HG03280 (cell line): ENCODE measurements around the gene EHMT1.
"Not testable (repeated sequence)": the region's sequence is repeated elsewhere in the genome, so short reads cannot be mapped to it uniquely, and the experiment has no call there.

ENCODE experiments used
- ATAC-seq: cut with Tn5 transposase; IDR thresholded peaks from one replicate; pipeline ENCODE4 v1.9.1; 2021; ENCODE audit warnings: mild to moderate bottlenecking, moderate library complexity; ENCODE audit not compliant: unreplicated experiment

The EHMT1 gene

DNA sequence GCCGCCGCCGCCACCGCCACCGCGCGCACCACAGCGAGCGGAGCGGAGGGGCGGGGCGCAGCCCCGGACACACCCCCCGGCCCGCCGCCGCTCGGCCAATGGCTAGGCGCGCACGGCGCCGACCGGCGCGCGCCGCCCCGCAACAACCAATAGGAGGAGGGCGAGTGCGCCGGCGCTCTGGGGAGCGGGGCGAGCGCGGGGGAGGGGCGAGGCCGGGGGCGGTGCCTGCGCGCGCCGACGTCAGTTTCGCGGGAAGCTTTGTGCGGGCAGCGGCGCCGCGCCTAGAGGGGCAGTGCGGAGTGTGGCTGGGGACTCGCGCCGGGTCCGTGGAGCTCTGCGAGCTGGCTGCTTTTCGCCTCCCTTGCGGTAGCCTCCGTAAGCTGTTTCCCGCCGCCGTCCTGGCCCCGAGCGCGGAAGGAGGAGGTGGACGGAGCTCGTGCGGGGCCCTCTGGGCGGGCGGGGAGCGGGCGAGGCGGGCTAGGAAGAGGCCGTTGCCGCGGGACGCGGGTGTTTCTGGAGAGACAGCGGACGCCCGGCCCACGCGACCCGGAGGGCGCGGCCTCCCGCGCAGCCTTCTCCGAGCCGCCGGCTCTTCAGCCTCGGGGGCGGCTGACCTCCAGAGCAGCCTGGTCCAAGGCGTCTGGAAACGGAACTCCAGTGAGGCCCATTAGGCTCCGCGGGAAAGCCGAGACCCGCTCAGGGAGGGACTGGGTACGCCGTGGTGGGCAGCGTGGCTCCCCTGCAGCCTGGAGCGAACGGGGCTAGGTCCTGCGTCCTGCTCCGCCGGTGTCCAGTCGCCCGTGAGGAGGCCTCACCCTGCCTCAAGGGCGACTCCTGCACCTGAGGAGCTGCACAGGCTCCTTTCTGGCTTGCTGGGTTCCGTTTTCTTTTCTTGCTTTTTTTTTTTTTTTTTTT, 28.1 kb upstream of the EHMT1 start, which contains the start of gene ZMYND19:
TSS of gene ZMYND19 (minus strand) at position 44 of the 915 bp plus-strand sequence. CDS start 249 bp downstream, outside the sequence.
- peak; percentile 93 for ATAC-seq

DNA sequence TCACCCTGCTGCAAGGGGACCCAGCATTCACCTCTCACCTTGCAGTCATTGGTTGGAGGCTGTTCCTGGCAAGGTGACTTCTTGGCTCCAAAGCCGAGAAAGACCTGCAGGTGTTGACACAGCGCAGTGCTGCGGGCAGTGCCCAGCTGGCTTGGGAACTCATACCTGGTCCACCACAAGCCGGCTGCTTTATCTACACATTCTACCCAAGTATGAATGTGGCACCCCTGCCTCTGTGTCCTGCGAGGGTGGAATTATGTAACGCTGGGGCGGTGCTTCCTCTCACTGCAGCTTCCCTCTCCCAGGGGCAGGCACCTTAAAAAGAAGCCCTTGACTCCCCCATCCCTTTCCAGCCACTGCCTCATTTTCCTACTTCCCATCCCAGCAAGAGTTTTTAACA, 26.0 kb upstream of the EHMT1 start:
- ATAC-seq = no peak

DNA sequence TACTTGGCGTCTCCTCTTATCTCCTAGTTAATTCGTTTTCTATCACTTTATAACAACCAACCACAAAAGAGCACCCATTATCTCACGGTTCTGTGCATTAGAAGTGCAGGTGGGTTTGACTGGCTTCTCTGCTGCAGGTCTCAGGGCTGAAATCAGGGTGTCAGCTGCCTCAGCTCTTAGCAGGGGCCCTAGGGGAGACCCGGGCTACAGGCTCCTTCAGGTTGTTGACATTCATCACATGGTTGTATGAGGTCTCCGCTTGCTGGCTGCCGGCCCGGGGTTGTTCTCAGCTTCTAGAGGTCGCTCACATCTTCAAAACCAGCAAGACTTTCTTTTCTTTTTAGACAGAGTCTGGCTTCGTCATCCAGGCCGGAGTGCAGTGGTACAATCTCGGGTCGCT, 25.6 kb upstream of the EHMT1 start:
- no peak for ATAC-seq

DNA sequence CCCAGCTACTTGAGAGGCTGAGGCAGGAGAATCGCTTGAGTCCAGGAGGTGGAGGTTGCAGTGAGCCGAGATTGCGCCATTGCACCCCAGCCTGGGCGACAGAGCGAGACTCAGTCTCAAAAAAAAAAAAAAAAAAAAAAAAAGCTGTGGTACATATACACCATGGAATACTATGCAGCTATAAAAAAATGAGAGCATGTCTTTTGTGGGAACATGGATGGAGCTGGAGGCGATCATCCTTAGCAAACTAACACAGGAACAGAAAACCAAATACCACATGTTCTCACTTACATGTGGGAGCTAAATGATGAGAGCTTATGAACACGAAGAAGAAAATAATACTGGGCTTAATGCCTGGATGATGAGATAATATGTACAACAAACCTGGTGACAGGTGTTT, 22.2 kb upstream of the EHMT1 start:
- ATAC-seq = not testable (repeated sequence)

DNA sequence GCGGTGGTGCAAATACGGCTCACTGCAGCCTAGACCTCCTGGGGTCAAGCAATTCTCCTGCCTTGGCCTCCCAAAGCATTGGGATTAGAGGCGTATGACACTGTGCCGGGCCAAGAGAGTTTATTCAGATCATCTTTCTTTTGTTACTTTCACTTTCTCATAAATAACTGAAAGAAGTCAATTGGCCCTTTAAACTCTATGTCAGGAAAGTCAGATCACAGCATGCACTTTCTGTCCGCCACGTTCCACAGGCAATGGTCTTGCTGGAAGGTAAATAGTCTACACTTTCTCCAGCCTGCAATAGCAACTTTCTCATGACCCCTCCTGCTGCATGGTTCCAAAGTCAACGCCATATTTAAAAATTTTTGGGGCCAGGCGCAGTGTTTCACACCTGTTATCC, 19.9 kb upstream of the EHMT1 start:
- no peak for ATAC-seq

DNA sequence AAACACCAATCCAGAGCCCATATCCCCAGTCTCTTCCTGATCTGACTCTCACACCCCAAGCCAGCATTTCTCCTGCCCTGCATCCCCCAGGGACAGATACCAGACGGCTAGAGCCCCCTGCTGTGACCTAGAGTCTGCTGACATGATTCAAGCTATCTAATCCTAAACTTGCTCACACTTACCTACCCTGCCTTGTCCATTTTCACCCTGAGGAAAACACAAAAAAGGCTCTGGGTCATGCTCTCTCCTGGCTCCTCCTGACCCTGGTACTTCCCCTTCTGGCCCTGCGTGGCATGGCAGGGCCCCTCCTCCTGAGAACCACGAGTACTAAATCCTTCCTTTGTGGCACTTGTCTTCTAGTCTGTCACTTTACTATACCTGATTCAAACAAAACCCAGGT, 16.1 kb upstream of the EHMT1 start:
- ATAC-seq = no peak

DNA sequence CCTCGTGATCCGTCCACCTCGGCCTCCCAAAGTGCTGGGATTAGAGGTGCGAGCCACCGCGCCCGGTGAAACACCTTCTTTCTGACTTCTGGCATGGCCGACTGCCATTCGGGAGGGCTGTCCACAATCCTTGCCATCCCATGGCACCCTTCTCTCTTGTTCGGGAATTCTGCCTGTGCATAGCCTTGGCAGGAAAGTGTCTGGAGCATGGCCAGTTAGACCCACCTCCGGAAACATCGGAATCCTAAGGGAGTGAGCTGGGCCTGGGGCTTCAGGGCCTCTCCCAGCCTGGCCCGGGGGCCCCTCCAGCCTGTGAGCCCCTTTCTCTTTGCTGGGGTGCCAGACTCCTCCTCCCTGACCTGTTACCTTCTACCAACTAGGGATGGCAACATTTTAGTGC, 14.9 kb upstream of the EHMT1 start:
- no peak for ATAC-seq

DNA sequence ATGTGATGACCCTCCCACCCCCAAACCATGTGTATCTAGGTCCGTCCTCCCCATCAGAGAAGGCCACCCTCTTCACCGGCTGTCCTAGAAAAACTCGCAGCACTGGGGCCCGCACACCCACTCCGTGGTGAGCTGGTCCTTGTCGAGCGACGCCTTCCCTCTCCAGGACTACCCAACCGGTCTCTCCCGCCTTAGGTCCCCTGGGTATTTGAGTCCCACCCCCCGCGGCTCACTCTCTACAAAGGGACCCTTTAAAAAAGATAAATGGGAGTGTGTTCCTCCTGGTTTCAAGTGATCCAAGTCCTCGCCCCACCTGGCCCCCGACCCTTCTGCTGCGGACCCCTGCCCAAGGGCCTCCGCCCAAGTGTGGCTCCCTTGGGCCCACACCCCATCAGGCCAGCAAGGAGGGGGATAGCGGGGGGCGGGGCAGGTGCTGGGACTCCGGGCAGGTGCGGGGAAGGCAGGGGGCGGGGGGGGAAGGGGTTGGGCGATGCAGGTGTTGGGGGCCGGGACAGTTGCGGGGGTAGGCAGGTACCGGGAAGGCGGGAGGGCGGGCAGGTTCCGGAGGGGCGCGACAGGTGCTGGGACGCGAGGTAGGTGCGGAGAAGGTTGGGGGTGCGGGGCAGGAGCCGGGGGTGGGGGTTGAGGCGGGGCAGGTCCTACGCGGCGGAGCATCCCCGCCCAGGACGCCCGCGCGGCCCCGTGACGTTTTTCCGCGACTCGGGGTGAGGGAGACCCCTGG, 14.3 kb upstream of the EHMT1 start:
- no peak for ATAC-seq

DNA sequence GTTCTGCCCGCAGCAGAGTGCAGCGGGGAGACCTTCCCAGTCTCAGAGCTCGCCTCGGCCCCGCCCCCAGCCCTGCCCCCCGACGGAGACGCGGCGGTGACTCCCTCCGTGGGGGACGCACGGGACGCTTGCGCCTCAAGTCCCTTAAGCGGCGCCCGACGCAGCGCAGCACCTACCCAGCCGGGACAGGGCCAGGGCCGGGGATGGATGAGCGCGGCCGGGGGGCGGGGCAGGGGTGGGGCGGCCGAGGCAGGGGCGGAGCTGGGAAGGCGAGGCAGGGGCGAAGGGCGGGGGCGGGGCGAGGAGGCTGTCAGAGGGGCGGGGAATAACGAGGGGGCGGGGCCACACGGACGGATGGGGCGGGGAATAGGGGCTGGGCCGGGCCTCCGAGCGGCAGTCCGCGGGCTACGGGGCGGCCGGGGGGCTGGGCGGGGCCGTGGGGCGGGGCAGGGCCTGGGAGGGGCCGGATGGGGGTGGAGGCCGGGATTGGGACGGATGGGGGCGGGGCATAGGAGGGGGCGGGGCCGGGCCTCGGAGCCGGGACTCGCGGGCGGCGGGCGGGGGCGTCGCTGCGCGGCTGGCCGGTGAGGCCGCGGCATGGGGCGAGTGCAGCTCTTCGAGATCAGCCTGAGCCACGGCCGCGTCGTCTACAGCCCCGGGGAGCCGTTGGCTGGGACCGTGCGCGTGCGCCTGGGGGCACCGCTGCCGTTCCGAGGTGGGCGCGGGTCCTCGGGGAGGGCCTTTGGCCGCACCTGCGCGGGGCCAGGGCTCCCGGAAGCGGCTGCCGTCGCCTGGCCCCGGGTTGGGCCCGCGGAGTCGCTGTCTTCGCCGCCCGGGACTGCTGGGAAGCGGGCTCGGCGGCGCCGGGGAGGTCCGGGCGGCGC, 13.4 kb upstream of the EHMT1 start, which contains the start of gene ARRDC1:
TSS of gene ARRDC1 (plus strand) at position 566 of the 884 bp plus-strand sequence. CDS start at position 598, 32 bp downstream.
- ATAC-seq = peak; percentile 77

DNA sequence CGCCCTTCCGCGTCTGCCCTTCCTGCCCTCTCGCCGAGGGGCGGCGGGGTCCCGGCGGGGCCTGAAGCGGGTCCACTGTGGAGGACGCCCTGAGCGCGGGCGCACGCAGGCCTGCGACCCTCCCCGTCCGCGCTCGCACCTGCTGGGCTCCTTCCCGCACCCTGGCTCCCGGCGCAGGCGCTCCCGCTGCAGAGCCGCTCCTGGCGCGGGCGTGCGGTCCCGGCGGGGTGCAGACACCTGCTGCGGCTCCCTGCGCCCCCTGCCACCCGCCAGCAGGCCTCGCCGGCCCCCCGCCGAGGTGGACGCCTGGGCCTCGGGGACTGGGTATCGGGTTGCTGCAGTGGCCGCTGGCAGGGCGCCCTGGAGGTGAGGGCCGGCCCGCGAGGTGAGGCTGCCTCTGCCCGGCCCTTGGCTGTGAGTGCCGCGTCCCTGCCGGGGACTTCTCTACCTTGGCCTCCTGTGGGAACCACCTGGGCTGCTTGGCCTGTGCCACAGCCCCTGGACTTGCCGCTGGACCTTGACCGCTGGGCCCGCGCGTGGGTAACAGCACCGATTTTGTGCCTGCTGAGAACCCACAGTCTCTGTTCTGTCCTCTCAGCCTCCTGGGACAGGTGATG, 12.7 kb upstream of the EHMT1 start:
- peak; percentile 6 for ATAC-seq

DNA sequence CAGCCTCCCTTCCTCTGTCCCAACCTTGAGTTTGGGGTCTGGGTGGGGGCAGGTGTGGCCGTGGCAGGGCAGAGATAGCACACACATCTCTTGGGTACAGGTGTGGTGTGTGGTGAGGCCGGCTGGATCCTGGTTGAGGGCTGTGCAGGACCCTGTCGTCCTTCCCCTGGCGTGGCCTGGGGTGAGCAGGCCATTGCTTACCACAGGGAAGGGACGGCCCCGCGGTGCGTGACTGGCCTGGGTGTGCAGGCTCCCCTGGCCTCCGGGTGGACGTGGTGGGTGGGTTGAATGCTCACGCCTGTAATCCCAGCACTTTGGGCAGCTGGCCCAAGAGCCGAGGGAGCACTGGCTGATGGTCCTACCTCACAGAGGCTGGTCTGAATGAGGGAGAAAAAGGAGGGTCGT, 12.1 kb upstream of the EHMT1 start:
- no peak for ATAC-seq

DNA sequence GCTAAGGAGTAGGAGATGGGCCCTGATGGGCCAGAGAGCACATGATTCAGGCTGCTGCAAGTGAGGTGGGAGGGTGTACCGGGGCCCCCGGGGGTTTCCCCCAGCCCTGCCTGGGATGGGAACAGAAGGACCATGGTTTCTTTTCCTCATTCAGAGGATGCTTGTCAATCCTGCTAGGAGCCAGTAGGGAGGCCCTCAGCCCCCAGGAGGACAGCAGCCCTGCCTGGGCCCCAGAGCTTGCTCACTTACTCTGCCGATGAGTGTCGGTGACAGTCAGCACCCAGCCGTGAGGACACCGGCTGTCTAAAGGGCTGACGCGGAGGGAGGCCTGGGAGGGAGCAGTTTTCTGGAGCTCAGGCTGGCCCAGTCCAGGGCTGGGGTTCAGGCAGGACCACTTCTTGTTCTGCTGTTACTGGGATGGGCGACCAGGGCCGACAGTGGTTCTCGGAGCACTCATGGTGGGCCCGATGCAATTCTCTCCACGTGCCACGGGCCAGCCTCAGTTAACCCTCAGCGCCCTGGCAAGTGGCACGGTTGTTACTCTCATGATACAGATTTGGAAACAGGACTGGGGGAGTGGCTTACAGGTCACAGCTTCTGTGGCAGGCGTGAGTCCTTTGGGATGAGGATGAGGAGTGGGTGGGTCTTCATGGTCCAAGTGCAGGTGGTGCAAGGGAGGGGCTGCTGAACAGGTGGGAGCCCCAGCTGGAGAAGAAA, 11.5 kb upstream of the EHMT1 start:
- no peak for ATAC-seq

DNA sequence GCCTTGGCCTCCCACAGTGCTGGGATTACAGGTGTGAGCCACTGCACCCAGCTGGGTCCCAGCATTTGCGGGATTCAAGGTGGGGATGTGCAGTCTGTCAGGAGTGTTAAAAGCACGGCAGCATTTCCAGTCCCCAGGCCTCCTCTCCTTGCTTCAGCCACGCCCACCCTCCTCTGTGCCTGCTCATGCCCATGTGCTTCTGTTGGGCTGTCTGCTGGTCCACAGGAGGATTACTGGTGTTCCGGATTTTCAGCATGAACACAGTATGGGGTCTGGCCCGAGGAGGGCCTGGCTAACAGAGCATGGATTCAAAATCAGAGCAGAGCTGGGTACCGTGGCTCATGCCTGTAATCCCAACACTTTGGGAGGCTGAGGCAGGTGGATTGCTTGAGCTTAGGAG, 7.9 kb upstream of the EHMT1 start:
- ATAC-seq = no peak

DNA sequence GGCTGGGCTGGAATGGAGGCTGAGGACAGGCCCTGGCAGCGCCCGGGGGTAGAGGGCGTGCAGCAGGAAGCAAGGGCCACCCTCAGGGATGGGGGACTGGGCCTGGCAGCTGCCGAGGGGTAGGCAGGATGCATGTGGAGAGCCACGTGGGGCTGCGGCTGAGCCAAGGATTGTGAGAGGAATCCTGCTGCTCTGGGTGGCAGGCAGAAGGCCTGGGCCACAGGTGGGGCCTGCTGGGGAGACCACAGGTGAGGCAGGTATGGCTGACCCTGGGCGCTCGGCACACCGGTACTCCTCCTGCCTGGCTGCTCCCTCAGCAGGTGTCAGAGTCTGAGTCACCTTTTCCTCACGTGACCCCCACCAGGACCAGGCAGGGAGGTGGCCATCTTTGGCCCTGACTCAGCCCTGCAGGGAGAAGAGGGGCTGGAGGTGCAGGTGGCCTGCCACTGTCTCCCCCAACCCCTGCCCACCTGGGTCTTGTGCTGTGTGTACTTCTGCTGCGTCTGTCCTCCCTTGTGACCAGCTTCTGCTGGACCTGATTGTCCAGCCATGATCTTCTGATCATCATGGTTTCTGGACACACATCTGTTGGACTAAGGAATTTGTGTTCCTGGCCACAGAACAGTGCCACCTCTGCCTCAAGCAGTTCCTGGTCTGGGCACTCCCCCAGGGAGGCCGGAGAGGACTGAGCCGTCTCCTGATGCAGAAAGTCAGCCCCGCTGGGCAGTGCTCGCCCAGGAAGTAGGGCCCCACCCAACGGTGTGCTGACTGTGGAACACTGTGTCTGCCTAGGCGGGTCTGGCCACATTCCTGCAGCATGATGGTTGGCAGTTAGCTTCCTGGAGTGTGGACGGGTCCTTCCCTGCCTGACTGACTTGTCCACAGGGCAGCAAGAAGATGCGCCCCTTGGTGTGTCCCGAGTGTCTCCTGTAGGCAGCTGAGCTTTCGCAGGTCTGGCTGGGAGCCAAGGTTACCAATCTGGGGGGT, 6.9 kb upstream of the EHMT1 start:
- no peak for ATAC-seq

DNA sequence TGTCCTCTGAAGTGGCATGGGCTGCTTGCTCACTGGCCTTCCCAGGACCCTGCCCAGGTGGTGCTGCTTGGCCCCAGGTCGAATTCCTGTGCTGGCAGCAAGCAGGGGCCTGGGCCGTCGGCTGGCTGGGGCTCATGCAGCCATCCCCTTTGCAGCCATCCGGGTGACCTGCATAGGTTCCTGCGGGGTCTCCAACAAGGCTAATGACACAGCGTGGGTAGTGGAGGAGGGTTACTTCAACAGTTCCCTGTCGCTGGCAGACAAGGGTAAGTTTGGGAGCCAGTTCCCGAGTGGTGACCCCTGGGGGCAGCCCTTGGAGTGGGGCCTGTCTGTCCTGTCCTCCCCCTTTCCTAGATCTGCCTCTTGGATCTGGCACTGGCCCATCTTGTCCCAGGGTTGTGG, 6.1 kb upstream of the EHMT1 start:
- no peak for ATAC-seq

DNA sequence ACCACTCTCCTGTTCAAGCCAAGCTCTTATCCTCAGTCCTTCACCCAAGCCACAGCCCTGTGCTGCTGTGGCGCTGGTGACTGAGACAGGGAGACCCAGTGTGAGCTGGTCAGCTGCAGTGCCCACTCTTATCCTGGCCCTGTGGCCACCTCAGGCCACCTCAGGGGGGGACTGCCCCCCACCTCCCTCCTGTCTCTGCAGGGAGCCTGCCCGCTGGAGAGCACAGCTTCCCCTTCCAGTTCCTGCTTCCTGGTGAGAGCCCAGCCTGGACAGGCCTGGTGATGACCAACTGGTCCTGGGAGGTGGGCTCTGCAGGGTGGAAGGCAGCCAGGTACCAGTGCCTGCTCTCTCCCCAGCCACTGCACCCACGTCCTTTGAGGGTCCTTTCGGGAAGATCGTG, 5.5 kb upstream of the EHMT1 start:
- ATAC-seq = no peak

DNA sequence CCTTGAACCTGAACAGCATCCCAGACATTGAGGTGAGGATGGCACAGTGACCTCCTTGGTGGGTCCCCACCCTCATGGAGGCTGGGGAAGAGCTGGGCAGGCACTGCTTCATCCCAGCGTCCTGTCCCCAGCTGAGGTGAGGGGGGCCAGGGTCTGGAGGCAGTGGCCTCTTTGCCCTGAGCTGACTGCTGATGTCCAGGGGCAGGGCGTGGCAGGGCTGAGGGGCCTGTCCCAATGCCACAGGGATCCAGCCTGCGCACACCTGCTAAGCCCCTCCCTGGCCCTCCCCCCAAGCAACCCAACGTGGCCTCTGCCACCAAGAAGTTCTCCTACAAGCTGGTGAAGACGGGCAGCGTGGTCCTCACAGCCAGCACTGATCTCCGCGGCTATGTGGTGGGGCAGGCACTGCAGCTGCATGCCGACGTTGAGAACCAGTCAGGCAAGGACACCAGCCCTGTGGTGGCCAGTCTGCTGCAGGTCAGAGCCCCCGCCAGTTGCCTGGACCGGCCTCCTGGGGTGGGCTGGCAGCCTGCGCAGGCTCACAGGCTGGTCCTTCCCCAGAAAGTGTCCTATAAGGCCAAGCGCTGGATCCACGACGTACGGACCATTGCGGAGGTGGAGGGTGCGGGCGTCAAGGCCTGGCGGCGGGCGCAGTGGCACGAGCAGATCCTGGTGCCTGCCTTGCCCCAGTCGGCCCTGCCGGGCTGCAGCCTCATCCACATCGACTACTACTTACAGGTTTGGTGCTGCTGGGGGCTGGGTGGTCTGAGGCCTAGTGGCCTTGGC, 4.9 kb upstream of the EHMT1 start:
- no peak for ATAC-seq
